Astrocyte (in vitro differentiated cells and primary cell): Measurements from ENCODE around the gene COMMD7.

ENCODE experiments used
- CTCF ChIP-seq: IDR thresholded peaks from 2 replicates; pipeline ENCODE4 v1.5.1; 2011; ENCODE audit warnings: low read depth, mild to moderate bottlenecking, inconsistent platforms, low read length, moderate library complexity; ENCODE audit not compliant: insufficient read depth
- EZH2 ChIP-seq: IDR thresholded peaks from 2 replicates; pipeline ENCODE4 v1.6.1; 2012; ENCODE audit warnings: mild to moderate bottlenecking, low read length, inconsistent platforms; ENCODE audit not compliant: insufficient read depth

- no peak for TF ChIP-seq CTCF
- no peak for TF ChIP-seq EZH2
Measured at GRCh38 chr20:32697608-32698007, 45.7 kb downstream of the COMMD7 start.
